ENCODE data around the gene CD244.
"Not testable (repeated sequence)": the region's sequence is repeated elsewhere in the genome, so short reads cannot be mapped to it uniquely, and the experiment has no call there.

Gene CD244, protein sequence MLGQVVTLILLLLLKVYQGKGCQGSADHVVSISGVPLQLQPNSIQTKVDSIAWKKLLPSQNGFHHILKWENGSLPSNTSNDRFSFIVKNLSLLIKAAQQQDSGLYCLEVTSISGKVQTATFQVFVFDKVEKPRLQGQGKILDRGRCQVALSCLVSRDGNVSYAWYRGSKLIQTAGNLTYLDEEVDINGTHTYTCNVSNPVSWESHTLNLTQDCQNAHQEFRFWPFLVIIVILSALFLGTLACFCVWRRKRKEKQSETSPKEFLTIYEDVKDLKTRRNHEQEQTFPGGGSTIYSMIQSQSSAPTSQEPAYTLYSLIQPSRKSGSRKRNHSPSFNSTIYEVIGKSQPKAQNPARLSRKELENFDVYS

DNA sequence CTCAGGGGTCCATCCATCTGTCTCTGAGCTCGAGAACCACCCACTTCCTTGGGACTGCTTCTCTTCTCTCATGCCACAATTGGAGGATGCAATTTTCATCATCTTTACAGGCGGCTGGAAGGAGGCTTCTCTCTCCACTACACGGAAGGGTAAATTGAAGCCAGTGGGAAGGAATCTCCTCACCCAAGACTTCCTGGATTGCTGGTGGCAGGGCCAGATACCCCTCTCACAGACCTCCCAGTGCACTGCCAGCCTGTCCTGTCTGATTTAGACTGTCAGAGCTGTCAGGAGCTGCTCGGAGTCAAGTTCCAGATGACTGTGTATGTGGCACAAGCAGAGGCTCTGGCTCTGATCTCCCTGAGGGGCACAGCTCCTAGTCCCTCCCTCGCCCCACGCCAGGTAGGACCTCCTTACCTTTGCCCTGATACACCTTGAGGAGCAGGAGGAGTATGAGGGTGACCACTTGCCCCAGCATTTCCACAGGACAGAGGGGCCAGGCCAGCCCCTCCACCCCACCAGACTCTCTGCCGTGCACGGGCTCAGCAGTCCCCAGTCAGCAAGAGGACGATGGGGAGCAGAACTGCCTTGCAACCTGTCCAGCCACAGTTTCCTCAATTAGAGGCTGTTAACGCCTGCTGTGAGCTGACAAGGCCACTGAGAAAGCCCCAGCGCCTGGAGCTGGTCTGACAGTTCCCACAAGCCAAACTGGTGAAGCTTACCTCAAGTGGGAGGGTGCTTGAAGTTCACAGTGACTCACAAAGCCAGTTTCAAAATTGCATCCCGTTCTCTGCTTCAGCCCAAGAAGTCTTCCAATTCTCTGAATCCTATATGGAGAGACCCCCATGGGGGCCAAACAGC, at the start of gene CD244:
Gene CD244, minus strand, starts transcription at position 685 of the 858 bp plus-strand sequence. Its CDS starts 210 bp downstream, at position 475.
- no peak for DNase-seq (ENCODE audit: low read depth)

DNA sequence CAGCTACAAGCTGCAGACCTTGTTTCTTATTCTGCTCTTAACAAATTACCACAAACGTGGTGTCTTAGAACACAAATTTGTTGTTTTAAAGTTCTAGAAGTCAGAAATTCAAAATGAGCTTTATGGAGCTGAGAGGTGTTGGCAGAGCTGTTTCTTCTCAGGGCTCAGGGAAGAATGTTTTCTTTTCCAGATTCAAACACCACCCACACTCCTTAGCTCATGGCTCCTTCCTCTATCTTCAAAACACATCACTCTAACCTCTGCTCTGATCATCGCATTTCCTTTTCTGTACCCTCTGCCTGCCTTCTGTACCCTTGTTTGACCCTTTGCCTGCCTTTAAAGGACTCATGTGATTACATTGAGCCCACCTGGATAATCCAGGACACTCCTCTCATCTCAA, 49.2 kb upstream of the CD244 start:
- DNase-seq (ENCODE audit: low read depth) = no peak

DNA sequence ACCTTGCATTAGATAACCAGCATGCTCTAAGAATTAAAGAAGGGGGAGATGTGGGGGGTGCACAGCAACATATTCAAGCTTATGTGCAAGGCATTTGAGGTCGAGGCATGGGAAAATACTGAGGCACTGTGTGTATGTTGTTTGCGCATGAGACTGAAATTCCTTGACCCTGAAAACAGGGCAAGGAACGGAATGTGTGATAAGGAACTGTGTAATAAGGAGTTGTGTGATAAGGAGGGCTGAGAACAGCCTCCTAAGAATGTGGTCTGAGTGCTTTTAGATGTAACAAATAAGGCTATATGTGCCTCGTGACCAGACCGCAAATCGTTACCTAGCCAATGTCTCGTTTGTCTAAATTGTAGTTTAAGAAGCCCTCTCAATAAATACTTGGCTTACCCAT, 48.8 kb upstream of the CD244 start:
- DNase-seq (ENCODE audit: low read depth) = no peak

DNA sequence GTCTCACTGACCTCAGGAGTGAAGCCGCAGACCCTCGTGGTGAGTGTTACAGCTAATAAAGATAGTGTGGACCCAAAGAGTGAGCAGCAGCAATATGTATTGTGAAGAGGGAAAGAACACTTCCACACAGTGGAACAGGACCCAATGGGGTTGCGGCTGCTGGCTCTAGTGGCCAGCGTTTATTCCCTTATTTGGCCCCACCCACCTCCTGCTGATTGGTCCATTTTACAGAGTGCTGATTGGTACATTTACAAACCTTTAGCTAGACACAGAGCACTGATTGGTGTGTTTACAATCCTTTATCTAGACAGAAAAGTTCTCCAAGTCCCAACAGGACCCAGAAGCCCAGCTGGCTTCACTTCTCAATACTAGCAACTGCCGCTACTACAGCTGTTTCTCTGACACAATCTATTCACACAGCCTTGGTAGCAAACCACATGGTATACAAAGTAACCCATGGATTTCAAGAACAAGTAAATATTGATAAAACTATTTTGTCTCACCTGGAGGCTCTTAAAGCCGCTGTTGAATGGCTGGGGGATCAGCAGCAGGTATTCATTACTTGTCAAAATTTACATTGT, 47.6 kb upstream of the CD244 start:
- no peak for DNase-seq (ENCODE audit: low read depth)

DNA sequence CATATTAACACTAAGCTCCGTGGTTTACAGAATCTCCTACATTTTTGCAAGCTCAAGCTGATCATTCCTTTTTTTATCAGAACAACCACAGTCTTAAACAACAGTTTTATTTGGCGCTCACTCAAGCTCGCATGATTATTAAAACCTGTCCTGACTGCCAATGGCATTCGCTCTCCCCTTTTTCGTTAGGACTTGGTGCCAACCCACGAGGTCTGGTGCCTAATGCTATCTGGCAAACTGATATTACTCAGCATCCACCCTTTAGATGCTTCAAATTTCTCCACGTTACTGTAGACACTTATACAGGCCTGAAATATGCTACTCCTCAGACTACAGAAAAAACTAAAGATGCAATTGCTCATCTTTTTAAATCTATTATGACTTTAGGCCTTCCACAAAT, 45.3 kb upstream of the CD244 start:
- DNase-seq (ENCODE audit: low read depth) = no peak

DNA sequence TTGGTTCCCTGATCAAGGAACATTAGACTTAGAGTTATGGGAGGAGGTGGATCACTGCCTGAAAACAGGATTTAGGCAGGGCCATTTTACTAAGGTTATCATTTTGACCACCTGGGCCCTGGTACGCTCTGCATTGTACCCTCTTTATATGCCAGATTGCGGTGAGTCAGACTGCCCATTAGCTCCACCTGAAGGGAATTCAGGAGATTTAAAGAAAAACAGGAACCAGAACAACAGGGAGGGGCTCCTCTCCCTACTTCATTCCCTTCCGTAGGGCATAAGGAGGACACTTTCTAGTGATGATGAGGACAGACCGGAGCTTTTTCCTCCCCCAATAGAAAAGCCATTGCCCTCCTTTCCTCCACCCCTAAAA, 42.9 kb upstream of the CD244 start:
- no peak for DNase-seq (ENCODE audit: low read depth)

DNA sequence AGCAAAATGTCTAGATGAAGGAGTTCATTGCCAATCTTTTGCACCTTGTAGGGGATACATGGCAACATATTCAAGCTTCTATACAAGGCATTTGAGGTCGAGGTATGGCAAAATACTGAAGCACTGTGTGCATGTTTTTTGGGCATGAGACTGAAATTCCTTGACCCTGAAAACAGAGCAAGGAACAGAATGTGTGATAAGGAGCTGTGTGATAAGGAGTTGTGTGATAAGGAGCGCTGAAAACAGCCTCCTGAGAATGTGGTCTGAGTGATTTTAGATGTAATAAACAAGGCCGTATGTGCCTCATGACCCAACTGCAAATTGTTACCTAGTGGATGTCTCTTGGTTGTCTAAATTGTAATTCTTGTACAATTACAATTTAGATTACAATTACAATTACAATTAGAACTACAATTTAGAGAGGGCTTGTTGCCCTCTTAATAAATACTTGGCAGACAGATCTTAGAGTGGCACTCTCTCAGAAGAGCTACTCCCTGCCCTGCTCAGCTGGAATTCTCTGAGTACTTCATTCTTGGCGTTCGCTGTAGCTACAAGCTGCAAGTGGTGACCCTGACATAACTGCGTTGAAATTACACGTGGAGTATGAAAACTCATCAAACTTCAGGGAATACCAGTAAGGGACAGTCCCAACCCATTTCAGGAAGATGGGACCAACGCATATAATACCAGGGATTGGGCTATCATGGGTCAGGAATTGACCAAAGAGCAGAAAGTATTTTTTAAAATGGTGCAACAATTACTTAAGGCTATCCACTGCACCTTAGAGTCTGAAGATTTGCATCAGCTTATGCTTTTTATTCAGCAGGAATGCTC, 42.3 kb upstream of the CD244 start:
- no peak for DNase-seq (ENCODE audit: low read depth)

DNA sequence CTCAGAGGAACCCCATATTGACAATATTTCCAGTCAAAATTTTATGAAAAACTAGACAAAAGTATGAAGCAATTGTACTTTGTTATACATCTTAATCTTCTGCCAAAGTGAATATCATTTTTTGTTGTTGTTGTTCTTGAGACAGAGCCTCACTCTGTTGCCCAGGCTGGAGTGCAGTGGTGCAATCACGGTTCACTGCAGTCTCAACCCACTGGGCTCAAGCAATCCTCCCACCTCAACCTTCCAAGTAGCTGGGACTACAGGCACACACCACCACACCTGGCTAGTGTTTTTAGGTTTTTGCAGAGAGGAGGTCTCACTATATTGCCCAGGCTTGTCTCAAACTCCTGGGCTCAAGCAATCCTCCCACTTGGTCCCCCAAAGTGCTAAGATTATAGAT, 39.6 kb upstream of the CD244 start:
- DNase-seq (ENCODE audit: low read depth) = not testable (repeated sequence)

DNA sequence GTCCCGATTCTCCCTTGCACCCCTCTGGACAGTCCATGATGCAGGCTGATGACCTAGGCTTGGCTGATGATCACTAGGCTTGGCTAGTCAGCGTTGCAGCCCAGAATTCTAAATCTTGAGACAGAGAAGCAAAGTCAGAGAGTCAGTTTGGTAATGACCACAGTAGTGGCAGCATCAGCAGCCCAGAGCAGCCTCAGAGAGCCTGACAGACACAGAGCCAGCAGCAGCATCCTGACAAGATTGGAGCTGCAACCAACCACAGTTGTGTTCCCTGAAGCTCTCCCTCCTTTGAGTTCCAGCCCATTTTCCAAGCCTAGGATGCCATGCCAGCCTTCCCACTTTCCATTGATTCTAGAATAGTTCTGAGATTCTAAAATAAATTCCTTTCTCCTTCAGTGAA, 39.1 kb upstream of the CD244 start:
- no peak for DNase-seq (ENCODE audit: low read depth)

DNA sequence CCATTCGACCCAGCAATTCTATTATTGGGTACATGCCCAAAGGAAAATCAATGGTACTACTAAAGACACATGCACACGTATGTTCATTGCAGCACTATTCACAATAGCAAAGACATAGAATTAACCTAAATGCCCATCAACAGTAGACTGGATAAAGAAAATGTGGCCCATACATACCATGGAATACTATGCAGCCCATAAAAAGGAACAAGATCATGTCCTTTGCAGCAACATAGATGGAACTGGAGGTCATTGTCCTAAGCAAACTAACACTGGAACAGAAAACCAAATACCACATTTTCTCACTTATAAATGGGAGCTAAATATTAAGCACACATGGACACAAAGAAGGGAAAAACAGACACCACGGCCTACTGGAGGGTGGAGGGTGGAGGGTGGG, 38.0 kb upstream of the CD244 start:
- DNase-seq (ENCODE audit: low read depth) = not testable (repeated sequence)

DNA sequence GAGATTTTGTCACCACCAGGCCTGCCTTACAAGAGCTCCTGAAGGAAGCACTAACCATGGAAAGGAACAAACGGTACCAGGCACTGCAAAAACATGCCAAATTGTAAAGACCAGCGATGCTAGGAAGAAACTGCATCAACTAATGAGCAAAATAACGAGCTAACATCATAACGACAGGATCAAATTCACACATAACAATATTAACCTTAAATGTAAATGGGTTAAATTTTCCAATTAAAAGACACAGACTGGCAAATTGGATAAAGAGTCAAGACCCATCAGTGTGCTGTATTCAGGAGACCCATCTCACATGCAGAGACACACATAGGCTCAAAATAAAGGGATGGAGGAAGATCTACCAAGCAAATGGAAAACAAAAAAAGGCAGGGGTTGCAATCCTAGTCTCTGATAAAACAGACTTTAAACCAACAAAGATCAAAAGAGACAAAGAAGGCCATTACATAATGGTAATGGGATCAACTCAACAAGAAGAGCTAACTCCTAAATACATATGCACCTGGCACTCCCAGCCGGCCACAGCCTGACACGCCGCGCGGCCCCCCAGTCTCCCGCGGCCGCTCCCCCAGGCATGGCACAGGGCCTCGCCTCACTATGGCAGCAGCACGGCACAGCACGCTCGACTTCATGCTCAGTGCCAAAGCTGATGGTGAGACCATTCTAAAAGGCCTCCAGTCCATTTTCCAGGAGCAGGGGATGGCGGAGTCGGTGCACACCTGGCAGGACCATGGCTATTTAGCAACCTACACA, 31.9 kb upstream of the CD244 start:
- DNase-seq (ENCODE audit: low read depth) = not testable (repeated sequence)

DNA sequence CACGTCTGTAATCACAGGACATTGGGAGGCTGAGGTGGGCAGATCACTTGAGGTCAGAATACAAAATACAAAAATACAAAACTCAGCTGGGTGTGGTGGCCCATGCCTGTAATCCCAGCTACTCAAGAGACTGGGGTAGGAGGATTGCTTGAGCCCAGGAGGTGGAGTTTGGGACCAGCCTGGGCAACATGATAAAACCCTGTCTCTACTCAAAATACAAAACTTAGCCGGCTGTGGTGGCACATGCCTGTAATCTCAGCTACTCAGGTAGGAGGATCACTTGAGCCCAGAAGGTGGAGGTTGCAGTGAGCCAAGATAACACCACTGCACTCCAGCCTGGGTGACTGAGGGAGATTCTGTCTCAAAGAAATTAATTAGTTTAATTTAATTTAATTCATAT, 28.8 kb upstream of the CD244 start:
- DNase-seq (ENCODE audit: low read depth) = no peak

DNA sequence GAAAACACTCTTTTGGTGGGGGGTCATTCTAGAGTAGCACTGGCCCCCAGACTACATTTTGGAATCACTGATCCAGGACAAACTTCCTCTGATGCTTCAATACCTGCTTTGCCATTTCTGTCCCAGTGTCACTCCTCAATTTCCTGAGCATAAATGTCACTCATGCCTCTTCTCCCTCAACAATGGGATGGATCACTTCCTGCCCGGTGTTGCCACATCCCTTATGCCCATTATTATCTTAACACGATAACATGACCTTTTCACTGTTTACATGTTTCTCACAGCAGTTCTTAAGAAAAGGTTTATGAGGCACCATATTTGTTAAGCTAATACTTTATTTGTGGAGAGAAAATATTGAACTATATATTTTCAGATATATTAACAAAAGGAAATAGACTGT, 26.2 kb upstream of the CD244 start:
- DNase-seq (ENCODE audit: low read depth) = no peak

DNA sequence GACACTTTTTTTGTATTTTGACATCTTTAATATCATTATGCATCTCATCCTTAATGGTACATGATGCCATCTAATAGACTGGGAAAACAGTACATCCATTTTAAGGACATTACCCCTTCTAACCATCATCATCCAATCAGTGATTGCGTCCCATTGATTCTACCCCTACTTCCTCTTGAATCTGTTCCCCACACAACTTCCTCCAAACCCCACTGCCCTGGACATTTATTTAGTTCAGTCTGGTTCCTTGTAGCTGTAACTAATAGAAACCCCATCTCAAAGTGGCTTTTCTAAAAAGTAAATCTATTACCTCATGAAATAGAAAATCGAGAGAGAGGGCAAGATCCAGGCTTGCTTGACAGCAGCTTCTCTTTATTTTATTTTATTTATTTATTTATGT, 24.4 kb upstream of the CD244 start:
- no peak for DNase-seq (ENCODE audit: low read depth)

DNA sequence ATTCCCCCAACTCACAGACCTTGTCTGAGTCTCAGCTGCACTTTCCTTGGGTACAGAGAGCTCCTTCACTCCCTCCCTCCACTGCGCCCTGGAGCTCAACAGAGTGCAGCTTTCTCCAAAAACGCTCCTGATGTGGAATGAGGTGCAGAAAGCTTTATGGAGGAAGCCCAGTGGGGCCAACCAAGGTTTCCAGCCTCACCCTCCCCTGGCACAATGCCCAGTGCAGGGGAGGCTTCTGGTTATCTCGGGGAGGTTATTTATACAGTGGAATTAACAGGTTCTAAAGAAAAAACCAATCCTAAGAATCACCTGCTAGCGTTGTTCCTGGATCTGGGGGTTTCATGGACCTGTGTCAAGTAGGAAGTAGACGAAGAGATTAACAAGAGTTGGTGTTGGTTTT, 22.4 kb upstream of the CD244 start, which contains the start of gene ITLN1:
Gene ITLN1, minus strand, starts transcription at position 139 of the 400 bp plus-strand sequence. CDS start 303 bp downstream, outside the sequence.
- DNase-seq (ENCODE audit: low read depth) = no peak

DNA sequence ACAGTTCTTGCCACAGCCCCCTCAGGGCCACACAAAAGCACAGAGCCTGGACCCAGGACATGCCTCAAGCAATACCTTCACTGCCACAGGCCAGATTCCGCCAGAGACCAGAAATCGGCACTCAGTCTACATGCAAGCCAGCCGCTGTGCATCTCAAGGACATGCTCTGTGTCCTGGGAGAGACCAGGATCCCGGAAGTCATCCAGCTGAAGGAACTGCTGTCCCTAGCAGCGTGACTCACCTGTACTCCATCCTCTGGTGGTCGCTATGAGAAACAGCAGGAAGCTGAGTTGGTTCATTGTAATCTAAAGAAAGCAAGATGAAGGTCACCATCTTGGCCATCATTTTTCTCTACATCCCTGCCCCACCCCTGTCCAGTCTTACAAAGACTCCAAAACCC, 21.9 kb upstream of the CD244 start:
- DNase-seq (ENCODE audit: low read depth) = no peak

DNA sequence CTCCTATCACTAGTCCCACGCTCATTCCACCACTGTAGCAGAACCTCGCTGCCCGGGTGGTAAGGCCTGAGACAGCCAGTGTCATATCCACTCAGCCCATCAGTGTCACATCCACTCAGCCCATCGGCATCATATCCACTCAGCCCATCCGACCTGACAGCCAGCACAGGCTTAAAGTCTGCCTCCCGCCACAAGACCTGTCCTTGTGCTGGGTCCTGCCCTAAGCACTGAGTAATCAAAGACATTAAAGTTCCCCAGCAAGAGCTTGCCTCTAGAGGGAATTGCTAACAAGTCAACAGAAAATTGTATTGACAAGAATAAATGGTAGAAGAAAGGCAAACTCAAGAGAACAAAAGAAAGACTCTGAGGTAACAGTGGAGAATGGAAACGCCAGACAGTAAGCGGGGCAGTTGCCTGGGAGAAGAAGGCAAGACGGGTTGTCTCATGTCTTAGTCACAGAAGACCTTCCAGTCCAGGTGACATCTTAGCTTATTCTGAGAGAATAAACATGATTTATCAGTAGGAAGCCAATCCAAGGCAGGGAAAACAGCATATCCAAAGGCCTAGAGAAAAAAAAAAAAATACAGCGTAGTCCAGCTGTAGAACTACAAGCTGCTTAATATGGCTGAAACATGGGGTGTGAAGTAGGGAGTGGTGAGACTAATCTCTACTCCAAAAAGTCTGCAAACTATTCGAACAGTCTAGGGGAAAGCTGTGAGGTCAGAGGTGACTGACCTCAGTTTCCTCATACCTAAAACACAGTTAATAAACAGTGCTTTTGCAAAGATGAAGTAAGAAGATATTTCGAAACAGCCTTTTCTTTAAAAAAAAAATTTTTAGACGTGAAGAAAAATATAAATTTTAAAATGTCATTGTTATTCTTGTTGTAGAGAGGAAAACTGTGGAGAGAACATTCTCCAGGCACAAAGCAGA, 21.2 kb upstream of the CD244 start:
- DNase-seq (ENCODE audit: low read depth) = no peak

DNA sequence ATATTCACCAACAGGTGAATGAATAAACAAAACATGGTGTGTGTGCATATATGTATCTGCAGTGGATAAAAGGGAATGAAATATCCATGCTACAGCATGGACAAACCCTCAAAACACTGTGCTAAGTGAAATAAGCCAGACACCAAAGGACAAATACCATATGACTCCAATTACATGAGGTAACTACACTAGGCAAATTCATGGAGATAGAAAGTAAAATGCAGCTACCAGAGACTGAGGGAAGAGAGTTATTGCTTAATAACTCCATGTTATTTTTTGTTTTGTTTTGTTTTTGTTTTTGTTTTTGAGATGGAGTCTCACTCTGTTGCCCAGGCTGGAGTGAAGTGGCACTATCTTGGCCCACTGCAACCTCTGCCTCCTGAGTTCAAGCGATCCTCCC, 19.9 kb upstream of the CD244 start:
- DNase-seq (ENCODE audit: low read depth) = no peak

DNA sequence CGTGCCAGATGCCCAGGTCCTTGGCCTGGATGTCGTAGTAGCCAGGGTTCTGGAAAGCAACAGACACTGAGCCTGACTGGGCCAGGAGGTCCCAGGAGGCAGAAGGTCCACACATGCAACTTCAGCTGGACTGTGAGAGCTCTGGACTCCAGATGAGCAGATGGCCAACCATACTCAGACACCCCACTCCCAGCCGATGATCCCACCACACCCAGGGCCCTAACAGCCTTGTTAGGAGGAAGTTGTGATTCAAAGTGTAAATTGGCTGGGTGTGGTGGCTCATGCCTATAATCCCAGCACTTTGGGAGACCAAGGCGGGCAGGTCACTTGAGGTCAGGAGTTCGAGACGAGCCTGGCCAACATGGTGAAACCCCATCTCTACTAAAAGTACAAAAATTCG, 18.6 kb upstream of the CD244 start:
- DNase-seq (ENCODE audit: low read depth) = not testable (repeated sequence)

DNA sequence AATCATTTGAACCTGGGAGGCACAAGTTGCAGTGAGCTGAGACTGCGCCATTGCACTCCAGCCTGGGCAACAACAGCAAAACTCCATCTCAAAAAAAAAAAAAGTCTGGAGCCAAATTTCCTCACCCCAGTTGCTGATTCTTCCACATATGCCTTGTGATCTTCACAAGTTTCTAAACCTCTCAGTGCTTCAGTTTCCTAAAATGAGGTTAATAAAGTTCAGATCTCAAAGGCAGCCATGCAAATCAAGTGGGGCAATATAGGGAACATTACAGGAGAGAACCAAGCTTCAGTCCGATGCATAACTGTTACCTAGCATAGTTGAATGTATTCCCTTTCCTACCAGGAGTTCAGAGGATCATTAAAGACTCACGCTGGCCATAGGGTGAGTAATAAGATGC, 17.5 kb upstream of the CD244 start:
- no peak for DNase-seq (ENCODE audit: low read depth)

Data from stimulated activated CD4-positive, alpha-beta T cell treated with anti-CD3 and anti-CD28 coated beads, Interleukin-2, amount 100 ng/mL, for 4 hours (primary cell).